GM18511 (cell line): ENCODE data around the gene CCDC106.

Source experiments
- ATAC-seq: cut with Tn5 transposase; IDR thresholded peaks from one replicate; pipeline ENCODE4 v1.9.1; 2021; ENCODE audit warnings: mild to moderate bottlenecking, moderate library complexity; ENCODE audit not compliant: unreplicated experiment

CCDC106 gene

GRCh38 chr19:55635334-55635717 lies 12.7 kb upstream of the CCDC106 start:
- ATAC-seq = no peak

DNA sequence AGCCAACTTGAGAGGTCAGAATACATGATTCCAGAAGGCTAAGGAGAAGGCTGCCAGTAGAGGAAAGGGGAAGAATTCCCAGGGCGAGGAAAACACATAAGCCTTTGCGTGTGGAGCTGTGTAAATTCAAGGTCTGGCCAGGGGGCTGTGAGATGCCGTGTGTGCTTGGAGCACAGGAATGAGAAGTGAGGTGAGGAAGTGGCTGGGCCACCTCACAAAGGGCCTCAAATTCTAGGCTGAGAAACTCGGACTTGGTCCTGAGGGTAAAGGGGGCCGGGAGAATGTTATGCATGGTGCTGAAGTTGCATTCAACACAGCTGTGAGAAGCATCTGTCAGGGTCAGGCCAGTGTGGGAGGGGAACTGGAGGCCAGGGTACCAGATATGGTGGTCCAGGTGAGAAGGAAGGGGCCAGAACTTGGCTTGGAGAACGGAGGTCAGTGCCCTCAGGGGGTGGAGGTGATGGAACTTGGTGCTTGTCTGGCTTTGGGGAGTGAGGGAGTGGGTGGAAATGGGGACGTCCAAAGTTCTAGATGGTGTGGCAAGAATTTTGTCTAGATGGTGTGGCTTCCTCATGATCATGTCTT lies 12.1 kb upstream of the CCDC106 start:
- no peak for ATAC-seq

DNA sequence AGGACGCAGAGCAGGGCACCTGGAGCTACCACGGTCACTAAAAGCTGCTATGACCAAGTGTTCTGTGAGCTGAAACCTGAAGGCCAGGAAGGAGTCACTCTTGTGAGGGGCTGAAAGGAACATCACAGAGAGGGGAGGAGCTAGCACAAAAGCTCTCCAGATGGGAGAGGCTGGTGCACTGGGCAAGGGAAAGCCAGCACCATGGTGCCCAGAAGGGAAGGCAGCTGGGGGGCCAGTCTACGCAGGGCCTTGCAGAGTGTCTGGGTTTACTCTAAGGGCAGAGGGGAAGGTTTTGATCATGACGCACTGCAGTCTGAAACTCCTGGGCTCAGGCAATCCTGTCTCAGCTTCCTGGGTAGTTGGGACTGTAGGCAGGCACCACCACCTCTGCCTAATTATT lies 11.3 kb upstream of the CCDC106 start:
- no peak for ATAC-seq

DNA sequence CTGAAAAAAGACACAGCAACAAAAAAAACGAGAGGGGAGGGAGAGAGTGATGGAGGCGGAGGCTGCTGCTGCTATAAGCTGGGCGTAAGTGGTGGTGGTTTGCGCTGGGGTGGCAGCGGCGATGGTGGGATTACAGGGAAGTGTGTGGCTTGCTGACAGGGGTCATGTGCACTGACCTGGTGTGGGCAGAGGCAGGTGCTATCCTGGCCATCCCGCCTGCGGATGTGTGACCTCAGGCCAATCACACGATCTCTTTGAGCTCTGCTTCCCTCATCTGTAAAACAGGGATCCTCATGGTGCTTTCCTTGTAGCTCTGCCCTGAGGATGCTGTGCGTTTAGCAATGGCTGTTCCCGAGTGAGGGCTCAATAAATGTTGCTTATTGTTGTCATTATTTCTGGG lies 10.5 kb upstream of the CCDC106 start:
- ATAC-seq = no peak

DNA sequence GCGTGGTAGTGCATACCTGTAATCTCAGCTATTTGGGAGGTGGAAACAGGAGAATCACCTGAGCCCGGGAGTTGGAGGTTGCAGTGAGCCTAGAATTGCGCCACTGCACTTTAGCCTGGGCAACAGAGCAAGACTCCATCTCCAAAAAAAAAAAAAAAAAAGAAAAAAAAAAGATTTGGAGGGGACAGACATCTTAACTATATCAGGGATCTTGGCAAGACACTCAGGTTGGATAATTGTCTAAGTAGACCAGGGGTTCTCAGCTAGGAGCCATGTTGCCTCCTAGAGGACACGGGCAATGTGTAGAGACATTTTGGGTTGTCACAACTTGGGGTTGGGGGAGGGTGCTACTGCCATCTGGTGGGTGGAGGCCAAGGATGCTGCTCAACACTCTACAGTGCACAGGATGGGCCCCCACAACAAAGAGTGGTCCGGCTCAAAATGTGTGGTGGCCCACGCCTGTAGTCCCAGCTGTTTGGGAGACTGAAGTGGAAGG lies 9.1 kb upstream of the CCDC106 start:
- ATAC-seq = no peak

DNA sequence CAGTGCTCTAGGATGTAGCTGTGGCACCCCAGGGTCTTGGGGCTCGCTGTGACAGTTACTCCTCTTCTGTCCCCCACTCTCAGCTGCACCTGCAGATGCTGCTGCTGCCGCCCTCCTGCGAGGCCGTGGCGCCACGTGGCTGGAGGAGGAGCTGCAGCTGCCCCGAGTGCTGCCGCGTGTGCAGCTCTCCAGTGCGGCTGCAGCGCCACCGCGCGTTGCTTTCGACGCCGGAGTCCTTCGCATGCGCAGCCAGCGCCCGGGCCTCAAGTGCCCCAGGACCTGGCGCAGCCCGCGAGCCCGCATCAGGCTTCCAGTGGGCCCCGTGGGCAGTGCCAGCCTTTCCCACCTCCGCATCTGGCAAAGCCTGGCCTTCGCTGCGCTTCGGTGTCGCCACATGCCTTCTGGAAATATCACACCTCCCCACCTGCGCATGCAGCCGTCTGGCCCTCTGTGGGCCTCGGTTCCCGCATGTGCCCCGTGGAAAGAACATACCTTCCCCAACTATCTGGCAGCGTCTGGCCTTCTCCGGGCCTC lies 7.9 kb upstream of the CCDC106 start:
- peak; percentile 32 for ATAC-seq

GRCh38 chr19:55640577-55641425 lies 7.2 kb upstream of the CCDC106 start, which contains the start of gene ZNF580:
ZNF580 (plus strand) TSS chr19:55641002; CDS start chr19:55642509, 1,507 bp downstream.
- ATAC-seq = peak; percentile 42

DNA sequence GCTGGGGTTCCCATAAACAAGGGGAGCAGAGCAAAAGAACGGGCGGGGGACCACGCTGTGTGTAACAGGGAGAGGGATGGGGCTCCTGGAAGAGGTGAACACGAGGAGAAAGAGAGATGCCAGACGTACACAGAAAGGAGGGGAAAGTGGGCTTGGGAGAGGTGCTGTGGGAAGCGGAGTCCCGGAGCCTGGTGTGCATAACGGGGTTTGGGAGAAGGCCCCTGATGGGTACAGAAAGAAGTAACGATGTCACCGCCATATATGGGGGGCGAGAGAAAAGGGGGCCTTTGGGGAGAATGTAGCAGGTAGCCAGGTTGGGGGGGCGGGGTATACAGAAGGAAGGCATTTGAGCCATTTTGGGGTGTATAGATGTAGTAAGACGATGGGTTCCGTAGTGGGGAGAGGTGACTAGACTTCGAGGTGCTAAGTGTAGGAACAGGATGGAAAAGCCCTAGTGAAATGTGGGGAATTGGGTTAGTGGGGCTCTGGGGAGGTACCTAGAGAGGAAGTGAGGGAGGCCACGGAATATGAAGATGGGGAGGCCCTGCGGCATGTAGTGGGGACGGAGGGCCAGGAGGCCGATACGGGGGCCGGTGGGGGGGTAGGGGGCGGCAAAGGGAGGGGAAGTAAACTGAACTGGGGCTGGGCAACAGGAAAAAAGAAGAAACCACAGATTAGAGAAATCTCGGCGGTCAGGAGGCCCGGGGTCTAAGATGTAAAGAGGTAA lies 6.4 kb upstream of the CCDC106 start:
- no peak for ATAC-seq

DNA sequence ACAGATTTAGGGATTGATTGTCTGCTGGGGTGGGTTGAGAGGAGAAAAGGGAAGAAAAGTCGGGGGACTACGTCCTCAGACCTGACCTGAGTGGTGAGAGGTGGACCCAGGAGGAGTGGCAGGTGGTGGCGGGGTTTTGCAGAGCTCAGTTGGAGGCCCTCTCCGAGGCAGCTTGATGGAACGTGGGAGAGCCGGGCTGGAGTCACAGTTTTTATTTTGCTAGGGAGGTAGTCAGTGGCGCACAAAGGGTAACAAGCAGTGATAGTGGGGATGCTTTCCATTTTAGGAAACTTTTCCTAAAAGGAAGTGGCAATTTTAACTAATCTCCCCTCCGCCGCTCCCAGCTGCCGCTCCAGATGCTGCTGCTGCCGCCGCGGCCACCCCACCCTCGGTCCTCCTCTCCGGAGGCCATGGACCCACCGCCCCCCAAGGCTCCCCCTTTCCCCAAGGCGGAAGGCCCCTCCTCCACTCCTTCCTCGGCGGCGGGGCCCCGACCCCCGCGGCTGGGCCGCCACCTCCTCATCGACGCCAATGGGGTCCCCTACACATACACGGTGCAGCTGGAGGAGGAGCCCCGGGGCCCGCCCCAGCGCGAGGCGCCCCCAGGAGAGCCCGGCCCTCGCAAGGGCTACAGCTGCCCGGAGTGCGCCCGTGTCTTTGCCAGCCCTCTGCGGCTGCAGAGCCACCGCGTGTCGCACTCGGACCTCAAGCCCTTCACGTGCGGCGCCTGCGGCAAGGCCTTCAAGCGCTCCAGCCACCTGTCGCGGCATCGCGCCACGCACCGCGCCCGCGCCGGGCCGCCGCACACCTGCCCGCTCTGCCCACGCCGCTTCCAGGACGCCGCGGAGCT lies 5.6 kb upstream of the CCDC106 start:
- ATAC-seq = no peak

DNA sequence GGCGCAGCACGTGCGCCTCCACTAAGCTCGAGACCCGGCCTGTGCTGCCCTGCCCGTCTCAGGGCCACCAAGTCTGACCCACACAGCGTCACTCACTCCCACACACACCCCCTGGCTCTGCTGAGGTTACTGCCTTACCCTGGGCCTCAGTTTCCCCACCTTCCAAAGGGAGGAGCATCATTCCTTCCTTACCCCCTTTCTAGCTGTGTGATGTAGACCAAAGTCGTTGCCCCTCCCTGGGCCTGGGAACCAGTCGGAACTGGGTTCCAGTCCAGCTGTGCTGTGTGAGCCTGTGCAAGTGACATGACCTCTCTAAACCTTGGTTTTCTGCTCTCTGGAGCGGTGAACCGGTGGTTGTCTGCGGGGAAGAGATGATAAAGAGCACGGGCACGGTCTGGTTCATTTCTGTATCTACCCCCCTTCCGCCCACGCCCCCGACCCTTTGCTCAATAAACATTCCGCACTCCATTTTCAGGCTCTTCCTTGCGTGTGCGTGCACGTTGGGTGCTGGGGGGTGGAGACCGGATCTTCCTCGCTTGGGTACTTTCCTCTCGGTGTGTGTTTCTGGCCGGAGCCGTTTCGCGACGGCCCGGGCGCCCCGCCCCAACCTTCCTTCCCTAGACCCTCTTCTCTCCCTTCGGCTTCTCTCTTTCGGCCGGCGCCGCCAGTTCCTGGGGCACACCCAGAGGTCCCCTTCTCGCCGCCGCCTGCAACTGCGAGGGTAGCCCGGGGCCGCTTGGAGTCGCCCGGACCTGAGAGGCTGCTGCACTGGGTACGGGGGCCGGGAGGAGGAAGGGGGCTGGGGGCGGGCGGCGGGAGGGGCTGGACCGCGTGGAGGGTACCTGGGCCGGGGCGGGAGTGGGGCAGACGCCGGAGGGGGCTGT lies 4.8 kb upstream of the CCDC106 start, which contains the start of gene ZNF581:
TSS of gene ZNF581 (plus strand) at position 647 of the 884 bp plus-strand sequence. CDS start 923 bp downstream, outside the sequence.
- peak; percentile 31 for ATAC-seq

GRCh38 chr19:55643887-55644176 lies 4.2 kb upstream of the CCDC106 start:
- ATAC-seq = no peak

- ATAC-seq = no peak
These were observed 3.7 kb upstream of the CCDC106 start for GRCh38 chr19:55644191-55644833.

GRCh38 chr19:55644842-55645511 lies 3.0 kb upstream of the CCDC106 start:
- ATAC-seq = no peak

DNA sequence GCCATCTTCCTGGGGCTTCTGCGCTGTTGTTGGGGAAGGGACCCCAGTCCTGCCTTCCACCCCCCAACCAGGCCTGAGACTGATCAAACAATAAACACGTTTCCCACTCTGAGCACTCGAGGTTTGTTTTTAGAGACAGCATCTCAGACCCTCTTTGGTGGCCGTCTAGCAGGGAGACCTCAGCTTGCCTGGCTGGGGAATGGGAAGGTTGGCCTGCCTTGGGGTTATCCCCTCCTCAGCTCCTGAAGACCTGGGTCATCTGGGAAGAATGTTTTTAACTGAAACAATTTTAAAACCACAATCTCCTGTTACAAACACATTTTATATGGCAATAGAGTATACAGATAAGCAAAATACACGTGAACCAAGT lies 2.5 kb upstream of the CCDC106 start:
- no peak for ATAC-seq

- no peak for ATAC-seq
These were observed 902 bp upstream of the CCDC106 start for GRCh38 chr19:55646889-55647731.

GRCh38 chr19:55648585-55649267 lies 714 bp downstream of the CCDC106 start:
- ATAC-seq = no peak
